MCF 10A (cell line): ENCODE measurements around the gene RAMP1. TPM values are rescaled to one million over a fixed set of nuclear protein-coding genes. Genes with fewer than 3 reads are reported as not detected.

Experiments
- BruUV-seq: library from RNA; stranded (reverse); fragments of 400-500 nt; replicated peaks from 2 replicates; lab custom pipeline; 2021; lab: Mats Ljungman, UMichigan
- CTCF ChIA-PET: fragments of 300-600 bp; sonication (Branson Sonifier 250); formaldehyde crosslinking; extraction: SDS; loops from one replicate; lab custom pipeline; 2021; ENCODE audit warnings: antibody characterized with exemption, inconsistent platforms; lab: Yijun Ruan, JAX
- POLR2A ChIA-PET: fragments of 300-600, 350-650 bp; sonication (Branson Sonifier 250); formaldehyde crosslinking; extraction: SDS; loops from one replicate; lab custom pipeline; 2020; ENCODE audit warnings: antibody characterized with exemption, inconsistent platforms; lab: Yijun Ruan, JAX
- DNase-seq: peaks from one replicate; pipeline ENCODE4 v3.0.0-alpha.2; 2018; ENCODE audit not compliant: unreplicated experiment
- H3K27ac Mint-ChIP-seq: one replicate; pipeline ENCODE4 v1.8.0; 2022; ENCODE audit warnings: mild to moderate bottlenecking, low read depth, mixed read lengths; ENCODE audit not compliant: unreplicated experiment
- H3K27me3 Mint-ChIP-seq: one replicate; pipeline ENCODE4 v1.8.0; 2022; ENCODE audit warnings: mixed read lengths; ENCODE audit not compliant: insufficient read depth, unreplicated experiment
- H3K36me3 Mint-ChIP-seq: one replicate; pipeline ENCODE4 v1.8.0; 2022; ENCODE audit warnings: mild to moderate bottlenecking, moderate library complexity, mixed read lengths; ENCODE audit not compliant: insufficient read depth, unreplicated experiment
- H3K4me1 Mint-ChIP-seq: one replicate; pipeline ENCODE4 v1.8.0; 2022; ENCODE audit warnings: mixed read lengths; ENCODE audit not compliant: insufficient read depth, unreplicated experiment
- H3K4me3 Mint-ChIP-seq: one replicate; pipeline ENCODE4 v1.8.0; 2022; ENCODE audit warnings: mild to moderate bottlenecking, moderate library complexity, mixed read lengths; ENCODE audit not compliant: unreplicated experiment
- H3K9me3 Mint-ChIP-seq: one replicate; pipeline ENCODE4 v1.8.0; 2022; ENCODE audit warnings: mixed read lengths; ENCODE audit not compliant: unreplicated experiment
- CTCF ChIP-seq: fragments of 200-600 bp; IDR thresholded peaks from one replicate; pipeline ENCODE4 v1.8.0; 2022; ENCODE audit warnings: antibody characterized with exemption, mild to moderate bottlenecking; ENCODE audit not compliant: unreplicated experiment
- intact Hi-C: fragments of 100-400 bp; cut with micrococcal nuclease; formaldehyde crosslinking; loops from 2 replicates; pipeline ENCODE4 v1.14.1; 2022
- total RNA-seq: library from RNA; stranded (reverse); gene quantifications from 2 replicates; pipeline ENCODE4 v1.2.3, GENCODE V29; 2022

RAMP1 gene
- total RNA-seq, 1 experiment from 2014 or later = 11.2 TPM

- H3K27me3 Mint-ChIP-seq = no peaks in the 10 kb centered on the region
Measured at GRCh38 chr2:237872178-237872887, 12.9 kb downstream of the RAMP1 start.

DNA sequence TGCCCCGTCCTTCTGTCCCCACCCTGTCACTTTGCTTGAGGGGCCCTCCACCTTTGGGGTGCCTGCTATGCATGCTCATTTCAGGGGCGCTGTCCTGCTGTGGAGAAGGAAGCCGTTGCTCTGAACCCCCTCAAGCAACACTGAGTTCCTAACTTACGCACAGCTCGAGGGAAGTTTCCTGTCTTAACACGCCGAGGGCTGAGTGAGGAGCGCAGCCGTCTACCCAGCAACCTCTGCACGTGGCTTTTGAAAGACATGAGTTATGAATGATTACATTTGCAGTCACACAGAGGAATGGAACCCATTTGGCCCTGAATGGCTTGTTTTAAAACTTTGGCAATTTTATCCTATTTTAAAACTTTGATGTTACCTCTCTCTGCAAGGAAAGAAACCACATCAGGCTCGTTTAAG, 14.0 kb downstream of the RAMP1 start:
- CTCF ChIA-PET = interaction anchor here (0.6 to 2.1 kb wide), 4 partner anchors 15 to 390 kb away, joined by 3 to 4 read pairs (median 4); no protein-coding TSS in a partner anchor
- H3K27me3 Mint-ChIP-seq = no peaks in the 10 kb centered on the region
- peaks cover 33% of the 10 kb centered on the region for H3K4me1 Mint-ChIP-seq
- POLR2A ChIA-PET = interaction anchor here (0.6 to 4.7 kb wide), 12 partner anchors 10 to 367 kb away, joined by 3 to 53 read pairs (median 4); partner anchors contain the start of genes HES6 and SCLY
- no TSS peak for BruUV-seq
- H3K4me3 Mint-ChIP-seq = no peak overlapping the region
- no peaks in the 10 kb centered on the region for H3K36me3 Mint-ChIP-seq
- H3K9me3 Mint-ChIP-seq = no peaks in the 10 kb centered on the region
- DNase-seq = peak; percentile 65
- TF ChIP-seq CTCF = no peak
- intact Hi-C loops = no loop called here
- peak overlapping the region; percentile 86 for H3K27ac Mint-ChIP-seq

More at GRCh38 chr2:237872178-237872887, 12.9 kb downstream of the RAMP1 start:
- Mint-ChIP-seq H3K9me3 (no peaks in the 10 kb centered on the region), H3K4me1 (peaks cover 32% of the 10 kb centered on the region), H3K27ac (no peak overlapping the region), H3K4me3 (no peak overlapping the region), H3K36me3 (no peaks in the 10 kb centered on the region)
- ChIA-PET CTCF (interaction anchor here (2.1 kb wide), 1 partner anchor 14 kb away, joined by 4 read pairs; no protein-coding TSS in a partner anchor), POLR2A (interaction anchor here (1.0 to 4.7 kb wide), 7 partner anchors 11 to 189 kb away, joined by 3 to 53 read pairs (median 4); partner anchors contain the start of gene SCLY)
- intact Hi-C loops = no loop called here
- TF ChIP-seq CTCF = no peak
- no TSS peak for BruUV-seq
- DNase-seq = no peak

GRCh38 chr2:237873897-237874551, 14.6 kb downstream of the RAMP1 start:
- H3K36me3 Mint-ChIP-seq = no peaks in the 10 kb centered on the region
- peak overlapping the region; percentile 4 for H3K4me3 Mint-ChIP-seq
- H3K9me3 Mint-ChIP-seq = no peaks in the 10 kb centered on the region
- POLR2A ChIA-PET = interaction anchor here (0.6 to 4.7 kb wide), 15 partner anchors 10 to 366 kb away, joined by 3 to 53 read pairs (median 4); partner anchors contain the start of genes HES6 and SCLY
- peak overlapping the region; percentile 86 for H3K27ac Mint-ChIP-seq
- DNase-seq = no peak
- intact Hi-C loops = no loop called here
- no peaks in the 10 kb centered on the region for H3K27me3 Mint-ChIP-seq
- H3K4me1 Mint-ChIP-seq = peaks cover 39% of the 10 kb centered on the region
- CTCF ChIA-PET = interaction anchor here (0.6 to 2.1 kb wide), 3 partner anchors 16 to 389 kb away, joined by 3 to 4 read pairs (median 4); no protein-coding TSS in a partner anchor
- TF ChIP-seq CTCF = no peak
- no TSS peak for BruUV-seq
